Measurements from ENCODE around the gene TAF5. TPM values are rescaled to one million over a fixed set of nuclear protein-coding genes. Genes with fewer than 3 reads are reported as not detected.

Gene TAF5
- total and polyA plus RNA-seq, 10 of the 15 experiments (the other 5 are each of a cell fraction or from before 2014, with no cell fraction given): 3.7 to 9.2 (median 7.3) TPM

GRCh38 chr10:103367379-103367781 is 396 bp upstream of the TAF5 start:
- CTCF ChIA-PET: interaction anchor here (0.6 to 2.5 kb wide), 3 partner anchors 16 to 118 kb away, joined by 3 to 11 read pairs (median 9); no protein-coding TSS in a partner anchor
- POLR2A ChIA-PET: interaction anchor here (0.6 to 2.8 kb wide), 10 partner anchors 10 to 860 kb away, joined by 3 to 17 read pairs (median 4); partner anchors contain the start of genes ATP5MK, PCGF6 and PDCD11
- Histone ChIP-seq H3K9ac (ENCODE audit: control insufficient read depth, insufficient read depth, low read length) (no peak overlapping the region; the same call in 1 of the 2 replicates), H2AFZ (ENCODE audit: control insufficient read depth, low read depth, low read length) (peak overlapping the region; percentile 90), H3K4me1 (ENCODE audit: control insufficient read depth, insufficient read depth, low read length) (peaks cover 8% of the 10 kb centered on the region), H3K4me3 (peak overlapping the region; percentile 75), H3K4me2 (ENCODE audit: control insufficient read depth, insufficient read depth) (peak overlapping the region; percentile 81), H4K20me1 (ENCODE audit: control insufficient read depth, insufficient read depth) (no peaks in the 10 kb centered on the region), H3K27me3 (replicated peaks in 1 of 2; ENCODE audit: control insufficient read depth in 2 of 2, insufficient read depth in 2 of 2, low read length in 1 of 2) (no peaks in the 10 kb centered on the region), H3K79me2 (ENCODE audit: control insufficient read depth, insufficient read depth, low read length) (peaks cover 25% of the 10 kb centered on the region), H3K36me3 (ENCODE audit: control insufficient read depth in 2 of 2, insufficient read depth in 2 of 2, low read length in 1 of 2) (no peaks in the 10 kb centered on the region), H3K27ac (ENCODE audit: control insufficient read depth, insufficient read depth) (peak overlapping the region; percentile 81), H3K9me3 (replicated peaks; ENCODE audit: control insufficient read depth, insufficient read depth, low read length) (no peaks in the 10 kb centered on the region)
- intact Hi-C loops (cut with micrococcal nuclease; ENCODE audit: unreplicated experiment) (loop anchor here (5.0 kb wide), 1 partner anchor 105 kb away; no protein-coding TSS in a partner anchor), in situ Hi-C loops (cut with MboI) (no loop called here)
- 59% methylated on average over 7 of the region's 10 CpGs for WGBS (ENCODE audit: insufficient coverage, insufficient replicate concordance, low lambda C conversion rate, missing lambda C conversion rate)
- BruUV-seq (replicated peaks): TSS peak; percentile 100
- DNase-seq (ENCODE audit: low read depth, low spot score): no peak
- ATAC-seq: no peak
- RAD21 ChIA-PET (ENCODE audit: unreplicated experiment): interaction anchor here (1.5 kb wide), 1 partner anchor 123 kb away, joined by 3 read pairs; no protein-coding TSS in a partner anchor
- SMC1A ChIA-PET (ENCODE audit: uncharacterized antibody, unreplicated experiment): interaction anchor here (0.6 to 3.2 kb wide), 6 partner anchors 9 to 1100 kb away, joined by 3 to 23 read pairs (median 4); partner anchors contain the start of genes ATP5MK and PDCD11
- FAIRE-seq: no peak
- TF ChIP-seq, protein P1, sequence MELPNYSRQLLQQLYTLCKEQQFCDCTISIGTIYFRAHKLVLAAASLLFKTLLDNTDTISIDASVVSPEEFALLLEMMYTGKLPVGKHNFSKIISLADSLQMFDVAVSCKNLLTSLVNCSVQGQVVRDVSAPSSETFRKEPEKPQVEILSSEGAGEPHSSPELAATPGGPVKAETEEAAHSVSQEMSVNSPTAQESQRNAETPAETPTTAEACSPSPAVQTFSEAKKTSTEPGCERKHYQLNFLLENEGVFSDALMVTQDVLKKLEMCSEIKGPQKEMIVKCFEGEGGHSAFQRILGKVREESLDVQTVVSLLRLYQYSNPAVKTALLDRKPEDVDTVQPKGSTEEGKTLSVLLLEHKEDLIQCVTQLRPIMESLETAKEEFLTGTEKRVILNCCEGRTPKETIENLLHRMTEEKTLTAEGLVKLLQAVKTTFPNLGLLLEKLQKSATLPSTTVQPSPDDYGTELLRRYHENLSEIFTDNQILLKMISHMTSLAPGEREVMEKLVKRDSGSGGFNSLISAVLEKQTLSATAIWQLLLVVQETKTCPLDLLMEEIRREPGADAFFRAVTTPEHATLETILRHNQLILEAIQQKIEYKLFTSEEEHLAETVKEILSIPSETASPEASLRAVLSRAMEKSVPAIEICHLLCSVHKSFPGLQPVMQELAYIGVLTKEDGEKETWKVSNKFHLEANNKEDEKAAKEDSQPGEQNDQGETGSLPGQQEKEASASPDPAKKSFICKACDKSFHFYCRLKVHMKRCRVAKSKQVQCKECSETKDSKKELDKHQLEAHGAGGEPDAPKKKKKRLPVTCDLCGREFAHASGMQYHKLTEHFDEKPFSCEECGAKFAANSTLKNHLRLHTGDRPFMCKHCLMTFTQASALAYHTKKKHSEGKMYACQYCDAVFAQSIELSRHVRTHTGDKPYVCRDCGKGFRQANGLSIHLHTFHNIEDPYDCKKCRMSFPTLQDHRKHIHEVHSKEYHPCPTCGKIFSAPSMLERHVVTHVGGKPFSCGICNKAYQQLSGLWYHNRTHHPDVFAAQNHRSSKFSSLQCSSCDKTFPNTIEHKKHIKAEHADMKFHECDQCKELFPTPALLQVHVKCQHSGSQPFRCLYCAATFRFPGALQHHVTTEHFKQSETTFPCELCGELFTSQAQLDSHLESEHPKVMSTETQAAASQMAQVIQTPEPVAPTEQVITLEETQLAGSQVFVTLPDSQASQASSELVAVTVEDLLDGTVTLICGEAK (IDR thresholded peaks at IDR 0.05; ENCODE audit: borderline replicate concordance): peak; percentile 79; the same call in 1 of the 2 replicates
- TF ChIP-seq NBN (IDR thresholded peaks at IDR 0.05): peak; percentile 95
- TF ChIP-seq, protein P2, sequence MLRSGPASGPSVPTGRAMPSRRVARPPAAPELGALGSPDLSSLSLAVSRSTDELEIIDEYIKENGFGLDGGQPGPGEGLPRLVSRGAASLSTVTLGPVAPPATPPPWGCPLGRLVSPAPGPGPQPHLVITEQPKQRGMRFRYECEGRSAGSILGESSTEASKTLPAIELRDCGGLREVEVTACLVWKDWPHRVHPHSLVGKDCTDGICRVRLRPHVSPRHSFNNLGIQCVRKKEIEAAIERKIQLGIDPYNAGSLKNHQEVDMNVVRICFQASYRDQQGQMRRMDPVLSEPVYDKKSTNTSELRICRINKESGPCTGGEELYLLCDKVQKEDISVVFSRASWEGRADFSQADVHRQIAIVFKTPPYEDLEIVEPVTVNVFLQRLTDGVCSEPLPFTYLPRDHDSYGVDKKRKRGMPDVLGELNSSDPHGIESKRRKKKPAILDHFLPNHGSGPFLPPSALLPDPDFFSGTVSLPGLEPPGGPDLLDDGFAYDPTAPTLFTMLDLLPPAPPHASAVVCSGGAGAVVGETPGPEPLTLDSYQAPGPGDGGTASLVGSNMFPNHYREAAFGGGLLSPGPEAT (IDR thresholded peaks at IDR 0.05; ENCODE audit: low read depth): peak; percentile 64; the same call in 1 of the 2 replicates
- peak; percentile 50; the same call in 1 of the 2 replicates for TF ChIP-seq ZNF384 (IDR thresholded peaks at IDR 0.05; ENCODE audit: borderline replicate concordance, low read depth, low read length)
- no peak for TF ChIP-seq CUX1 (IDR thresholded peaks at IDR 0.05; ENCODE audit: insufficient replicate concordance, low read depth, low read length)
- TF ChIP-seq SMAD1 (IDR thresholded peaks at IDR 0.05; ENCODE audit: low read depth, partially characterized antibody): peak; percentile 80
- no peak for TF ChIP-seq ZBTB33 (IDR thresholded peaks at IDR 0.05)
- no peak for TF ChIP-seq HDAC6 (IDR thresholded peaks at IDR 0.05; ENCODE audit: unreplicated experiment)
- TF ChIP-seq JUND (IDR thresholded peaks at IDR 0.05; ENCODE audit: low read depth, low read length): 0 out of 2 replicates have a peak, but pooled peaks have one; percentile 2
